ENCODE measurements around the gene ATOSB. TPM values are rescaled to one million over a fixed set of nuclear protein-coding genes. Genes with fewer than 3 reads are reported as not detected.

Gene ATOSB
- total RNA-seq, 1 experiment from 2014 or later = 10.2 TPM

DNA sequence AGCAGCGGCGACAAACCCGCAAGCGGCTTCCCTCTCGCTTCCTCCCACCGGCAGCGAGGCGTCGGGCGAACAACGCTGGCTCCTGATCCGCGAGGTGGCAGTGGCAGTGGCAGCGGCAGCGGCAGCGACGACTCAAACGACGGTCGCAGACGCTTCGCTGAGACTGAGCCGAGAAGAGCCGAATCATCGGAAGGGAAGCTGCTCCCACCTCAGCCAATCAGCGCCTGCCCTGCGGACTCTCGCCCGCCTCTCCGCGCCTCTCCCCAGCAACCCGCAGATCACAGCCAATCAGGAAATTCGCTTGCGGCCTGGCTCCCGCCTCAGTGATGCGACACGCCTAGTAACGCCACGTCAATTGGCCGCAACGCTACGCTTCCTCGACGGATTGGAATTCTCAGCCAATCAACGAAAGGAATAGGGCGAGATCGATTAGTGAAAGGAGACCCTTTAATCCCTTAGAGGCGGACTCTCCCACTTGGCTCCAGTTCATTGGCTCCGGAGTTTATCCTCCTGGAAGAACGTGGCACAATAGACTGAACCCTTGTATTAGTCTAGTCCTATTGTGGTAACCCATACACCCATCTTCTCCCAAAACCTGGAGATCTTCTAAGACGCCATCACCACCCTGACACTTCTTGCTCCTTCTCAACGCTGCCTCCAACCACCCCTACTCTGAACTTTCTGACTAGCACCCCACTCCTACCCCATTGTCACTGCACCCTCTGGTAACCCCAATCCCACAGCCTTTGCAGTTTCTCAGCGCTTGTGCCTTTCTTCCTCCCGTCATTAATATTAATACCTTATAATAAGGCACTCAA lies 43.0 kb downstream of the ATOSB start, which contains the start of gene VCP:
Gene VCP (minus strand): TSS at position 165 of the 818 bp plus-strand sequence. CDS start 272 bp downstream, outside the sequence.
- CTCF ChIA-PET = interaction anchor here (0.5 to 2.9 kb wide), 7 partner anchors 22 to 1259 kb away, joined by 3 to 13 read pairs (median 3); partner anchors contain the start of genes ATOSB, DNAJB5 and PIGO
- ATAC-seq (peak; percentile 89), DNase-seq (ENCODE audit: low read depth, low spot score) (peak; percentile 99)
- H3K9ac ChIP-seq (ENCODE audit: low read length) = peak within 1 kb of the TSS; percentile 97
- H3K9me2 ChIP-seq (ENCODE audit: insufficient read depth) = no peaks in the 10 kb centered on the region
- POLR2A ChIA-PET = interaction anchor here (0.6 to 1.8 kb wide), 10 partner anchors 8 to 618 kb away, joined by 3 to 11 read pairs (median 4); partner anchors contain the start of genes ATOSB and FANCG
- peaks cover 11 to 24% of the 10 kb centered on the region in 2 experiments for H3K4me1 ChIP-seq (ENCODE audit: control insufficient read depth in 1 of 2, insufficient read depth in 2 of 2, low read length in 2 of 2)
- RAD21 ChIA-PET (ENCODE audit: low non-redundant PET in 1 of 2, low total read pairs in 2 of 2, uncharacterized antibody in 2 of 2, unreplicated experiment in 2 of 2) = no interaction called here
- peak within 1 kb of the TSS; percentile 81 for H3K4me2 ChIP-seq (ENCODE audit: low read length)
- H3K36me3 ChIP-seq (ENCODE audit: control insufficient read depth in 1 of 2, insufficient read depth in 2 of 2, low read length in 2 of 2) = peaks cover 11 to 60% of the 10 kb centered on the region in 2 experiments; a peak in 3 of 4 replicates
- intact Hi-C loops (cut with micrococcal nuclease) = loop anchor here (2.0 kb wide), 1 partner anchor 38 kb away; no protein-coding TSS in a partner anchor
- TF ChIP-seq ELF1 (IDR thresholded peaks at IDR 0.05; ENCODE audit: borderline replicate concordance, low read depth) (no peak), FOSL1 (IDR thresholded peaks at IDR 0.05; ENCODE audit: low read depth) (no peak), JUND (IDR thresholded peaks at IDR 0.05) (no peak), YY1 (IDR thresholded peaks at IDR 0.05; ENCODE audit: extremely low read depth, insufficient replicate concordance, low read depth, low read length) (no peak), CEBPB (IDR thresholded peaks at IDR 0.05; ENCODE audit: low read depth) (no peak), REST (IDR thresholded peaks at IDR 0.05; ENCODE audit: low read depth) (no peak), POLR2A (IDR thresholded peaks at IDR 0.05; ENCODE audit: borderline replicate concordance, extremely low read depth, insufficient read depth, insufficient read length) (peak; percentile 82), POLR2AphosphoS5 (IDR thresholded peaks at IDR 0.05; ENCODE audit: low read depth, low read length) (peak; percentile 89), RAD21 (IDR thresholded peaks at IDR 0.05; ENCODE audit: low read depth) (no peak)
- TF ChIP-seq, protein P1, sequence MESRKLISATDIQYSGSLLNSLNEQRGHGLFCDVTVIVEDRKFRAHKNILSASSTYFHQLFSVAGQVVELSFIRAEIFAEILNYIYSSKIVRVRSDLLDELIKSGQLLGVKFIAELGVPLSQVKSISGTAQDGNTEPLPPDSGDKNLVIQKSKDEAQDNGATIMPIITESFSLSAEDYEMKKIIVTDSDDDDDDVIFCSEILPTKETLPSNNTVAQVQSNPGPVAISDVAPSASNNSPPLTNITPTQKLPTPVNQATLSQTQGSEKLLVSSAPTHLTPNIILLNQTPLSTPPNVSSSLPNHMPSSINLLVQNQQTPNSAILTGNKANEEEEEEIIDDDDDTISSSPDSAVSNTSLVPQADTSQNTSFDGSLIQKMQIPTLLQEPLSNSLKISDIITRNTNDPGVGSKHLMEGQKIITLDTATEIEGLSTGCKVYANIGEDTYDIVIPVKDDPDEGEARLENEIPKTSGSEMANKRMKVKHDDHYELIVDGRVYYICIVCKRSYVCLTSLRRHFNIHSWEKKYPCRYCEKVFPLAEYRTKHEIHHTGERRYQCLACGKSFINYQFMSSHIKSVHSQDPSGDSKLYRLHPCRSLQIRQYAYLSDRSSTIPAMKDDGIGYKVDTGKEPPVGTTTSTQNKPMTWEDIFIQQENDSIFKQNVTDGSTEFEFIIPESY (IDR thresholded peaks at IDR 0.05; ENCODE audit: extremely low read depth, insufficient replicate concordance, low read length) = no peak
- H3K4me3 ChIP-seq (replicated peaks in 1 of 2; ENCODE audit: low read depth in 1 of 2, low read length in 2 of 2) = peak within 1 kb of the TSS; percentile 92 to 95
- TSS peak; percentile 89 for BruUV-seq (replicated peaks)
- H3K9me3 ChIP-seq (ENCODE audit: control insufficient read depth in 1 of 2, insufficient read depth in 1 of 2, low read depth in 1 of 2, low read length in 2 of 2) = no peaks in the 10 kb centered on the region
- no peak within 1 kb of the TSS for H2AFZ ChIP-seq (ENCODE audit: low read depth, low read length, poor library complexity, severe bottlenecking)
- peaks cover 64% of the 10 kb centered on the region for H3K79me2 ChIP-seq (ENCODE audit: insufficient read depth, low read length)
- H4K20me1 ChIP-seq (ENCODE audit: insufficient read depth) = peaks cover 24% of the 10 kb centered on the region; the same call in 1 of the 2 replicates
- H3K27ac ChIP-seq (ENCODE audit: low read depth, low read length) = peak within 1 kb of the TSS; percentile 100
- H3K27me3 ChIP-seq (ENCODE audit: insufficient read depth, low read length) = no peaks in the 10 kb centered on the region

All from HCT116 (cell line).